Fibroblast of skin of right quadriceps (primary cell): Measurements from ENCODE around the gene PCDHGC3.

Experiments
- DNase-seq: peaks from one replicate; pipeline ENCODE4 v3.0.0-alpha.2; 2013

Gene PCDHGC3

DNA sequence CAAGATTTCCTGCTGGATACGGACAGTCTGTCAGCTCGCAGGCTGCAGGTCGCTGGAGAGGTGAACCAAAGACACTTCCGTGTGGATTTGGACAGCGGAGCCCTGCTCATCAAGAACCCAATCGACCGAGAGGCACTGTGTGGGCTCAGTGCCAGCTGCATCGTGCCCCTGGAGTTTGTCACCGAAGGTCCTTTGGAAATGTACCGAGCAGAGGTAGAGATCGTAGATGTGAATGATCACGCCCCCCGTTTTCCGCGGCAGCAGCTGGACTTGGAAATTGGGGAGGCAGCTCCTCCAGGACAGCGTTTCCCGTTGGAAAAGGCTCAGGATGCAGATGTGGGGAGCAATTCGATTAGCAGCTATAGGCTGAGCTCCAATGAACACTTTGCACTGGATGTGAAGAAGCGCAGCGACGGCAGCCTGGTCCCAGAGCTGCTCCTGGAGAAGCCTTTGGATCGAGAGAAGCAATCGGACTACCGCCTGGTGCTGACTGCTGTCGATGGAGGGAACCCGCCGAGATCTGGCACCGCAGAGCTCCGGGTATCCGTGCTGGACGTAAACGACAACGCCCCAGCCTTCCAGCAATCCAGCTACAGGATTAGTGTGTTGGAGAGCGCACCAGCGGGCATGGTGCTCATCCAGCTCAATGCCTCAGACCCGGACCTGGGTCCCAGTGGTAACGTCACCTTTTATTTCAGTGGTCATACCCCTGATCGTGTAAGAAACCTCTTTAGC, 9.7 kb downstream of the PCDHGC3 start:
- DNase-seq = no peak

DNA sequence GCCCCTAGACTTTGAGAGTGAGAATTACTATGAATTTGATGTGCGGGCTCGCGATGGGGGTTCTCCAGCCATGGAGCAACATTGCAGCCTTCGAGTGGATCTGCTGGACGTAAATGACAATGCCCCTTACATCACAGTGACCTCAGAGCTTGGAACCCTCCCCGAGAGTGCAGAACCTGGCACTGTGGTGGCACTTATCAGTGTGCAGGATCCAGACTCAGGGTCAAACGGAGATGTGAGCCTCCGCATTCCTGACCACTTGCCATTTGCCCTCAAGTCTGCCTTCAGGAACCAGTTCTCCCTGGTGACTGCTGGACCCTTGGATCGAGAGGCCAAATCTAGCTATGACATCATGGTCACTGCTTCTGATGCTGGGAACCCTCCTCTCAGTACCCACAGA, 10.3 kb downstream of the PCDHGC3 start:
- no peak for DNase-seq

DNA sequence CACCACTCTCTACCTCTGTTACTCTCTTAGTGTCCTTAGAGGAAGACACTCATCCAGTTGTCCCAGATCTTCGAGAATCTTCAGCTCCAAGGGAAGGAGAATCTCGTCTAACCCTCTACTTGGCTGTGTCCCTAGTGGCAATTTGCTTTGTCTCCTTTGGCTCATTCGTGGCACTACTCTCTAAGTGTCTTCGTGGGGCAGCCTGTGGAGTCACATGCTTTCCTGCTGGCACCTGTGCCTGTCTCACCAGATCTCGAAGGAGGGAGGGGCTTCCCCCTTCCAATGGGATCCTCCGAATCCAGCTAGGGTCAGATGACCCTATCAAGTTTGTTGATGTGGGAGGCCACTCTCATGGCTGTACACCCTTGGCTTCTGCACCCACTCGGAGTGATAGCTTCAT, 11.4 kb downstream of the PCDHGC3 start:
- DNase-seq = no peak

DNA sequence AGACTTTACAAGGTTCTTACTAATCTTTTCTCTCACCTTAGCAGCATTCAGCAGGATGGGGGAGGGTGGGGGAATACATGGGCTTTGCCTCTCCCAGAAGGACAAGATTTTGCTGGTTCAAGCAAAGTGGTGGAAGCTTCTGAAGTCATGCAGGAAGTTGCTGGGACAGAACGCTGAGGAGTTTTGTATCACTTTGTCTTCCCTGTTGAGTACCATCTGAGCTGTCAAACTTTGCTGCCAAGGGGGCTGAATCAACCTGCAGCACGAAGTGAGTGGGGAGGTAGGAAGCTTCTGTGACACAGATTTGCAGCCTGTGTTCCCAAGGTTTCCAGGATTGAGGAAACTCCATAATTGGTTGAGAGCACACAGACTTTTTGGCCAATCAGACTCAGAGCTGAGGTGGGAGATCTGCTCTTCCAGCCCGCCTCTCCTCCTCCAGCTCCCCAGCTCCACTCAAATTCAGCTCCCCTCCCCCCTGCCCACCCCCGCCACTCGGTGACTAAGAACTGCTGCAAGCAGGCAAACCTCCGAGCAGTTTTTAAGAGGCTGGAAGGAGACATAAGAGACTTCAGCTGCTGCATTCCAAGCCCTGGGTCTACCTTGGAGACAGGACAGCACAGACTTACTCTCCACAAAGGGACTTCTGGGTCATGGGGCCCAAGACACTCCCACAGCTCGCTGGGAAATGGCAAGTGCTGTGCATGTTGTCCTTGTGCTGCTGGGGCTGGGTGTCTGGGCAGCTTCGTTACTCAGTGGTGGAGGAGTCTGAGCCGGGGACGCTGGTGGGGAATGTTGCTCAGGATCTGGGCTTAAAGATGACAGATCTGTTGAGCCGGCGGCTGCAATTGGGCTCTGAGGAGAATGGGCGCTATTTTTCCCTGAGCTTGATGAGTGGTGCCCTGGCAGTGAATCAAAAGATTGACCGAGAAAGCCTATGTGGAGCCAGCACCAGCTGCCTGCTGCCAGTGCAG, 13.1 kb downstream of the PCDHGC3 start, which contains the start of gene PCDHGC5:
Gene PCDHGC5, plus strand, starts transcription at position 491 of the 971 bp plus-strand sequence. Its CDS starts 160 bp downstream, at position 651.
- DNase-seq = peak; percentile 89

DNA sequence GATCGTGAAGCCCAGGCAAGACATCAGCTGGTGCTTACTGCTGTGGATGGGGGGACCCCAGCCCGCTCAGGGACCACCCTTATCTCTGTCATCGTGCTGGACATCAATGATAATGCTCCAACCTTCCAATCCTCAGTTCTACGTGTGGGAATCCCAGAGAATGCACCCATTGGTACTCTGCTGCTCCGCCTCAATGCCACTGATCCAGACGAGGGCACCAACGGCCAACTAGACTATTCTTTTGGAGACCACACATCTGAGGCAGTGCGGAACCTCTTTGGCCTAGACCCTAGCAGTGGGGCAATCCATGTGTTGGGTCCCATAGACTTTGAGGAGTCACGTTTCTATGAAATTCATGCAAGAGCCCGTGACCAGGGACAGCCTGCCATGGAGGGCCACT, 14.1 kb downstream of the PCDHGC3 start:
- no peak for DNase-seq

DNA sequence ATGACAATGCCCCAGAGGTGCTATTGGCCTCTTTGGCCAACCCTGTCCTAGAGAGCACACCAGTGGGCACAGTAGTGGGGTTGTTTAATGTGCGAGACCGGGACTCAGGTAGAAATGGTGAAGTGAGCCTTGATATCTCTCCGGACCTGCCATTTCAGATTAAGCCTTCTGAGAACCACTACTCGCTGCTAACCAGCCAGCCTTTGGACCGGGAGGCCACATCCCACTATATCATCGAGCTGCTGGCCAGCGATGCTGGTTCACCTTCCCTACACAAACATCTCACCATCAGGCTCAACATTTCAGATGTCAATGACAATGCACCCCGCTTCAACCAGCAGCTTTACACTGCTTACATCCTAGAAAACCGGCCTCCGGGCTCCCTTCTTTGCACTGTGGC, 14.5 kb downstream of the PCDHGC3 start:
- DNase-seq = no peak

DNA sequence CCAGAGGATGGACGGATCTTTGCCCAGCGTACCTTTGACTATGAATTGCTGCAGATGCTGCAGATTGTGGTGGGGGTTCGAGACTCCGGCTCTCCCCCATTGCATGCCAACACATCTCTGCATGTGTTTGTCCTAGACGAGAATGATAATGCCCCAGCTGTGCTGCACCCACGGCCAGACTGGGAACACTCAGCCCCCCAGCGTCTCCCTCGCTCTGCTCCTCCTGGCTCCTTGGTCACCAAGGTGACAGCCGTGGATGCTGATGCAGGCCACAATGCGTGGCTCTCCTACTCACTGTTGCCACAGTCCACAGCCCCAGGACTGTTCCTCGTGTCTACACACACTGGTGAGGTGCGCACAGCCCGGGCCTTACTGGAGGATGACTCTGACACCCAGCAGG, 15.0 kb downstream of the PCDHGC3 start:
- no peak for DNase-seq

DNA sequence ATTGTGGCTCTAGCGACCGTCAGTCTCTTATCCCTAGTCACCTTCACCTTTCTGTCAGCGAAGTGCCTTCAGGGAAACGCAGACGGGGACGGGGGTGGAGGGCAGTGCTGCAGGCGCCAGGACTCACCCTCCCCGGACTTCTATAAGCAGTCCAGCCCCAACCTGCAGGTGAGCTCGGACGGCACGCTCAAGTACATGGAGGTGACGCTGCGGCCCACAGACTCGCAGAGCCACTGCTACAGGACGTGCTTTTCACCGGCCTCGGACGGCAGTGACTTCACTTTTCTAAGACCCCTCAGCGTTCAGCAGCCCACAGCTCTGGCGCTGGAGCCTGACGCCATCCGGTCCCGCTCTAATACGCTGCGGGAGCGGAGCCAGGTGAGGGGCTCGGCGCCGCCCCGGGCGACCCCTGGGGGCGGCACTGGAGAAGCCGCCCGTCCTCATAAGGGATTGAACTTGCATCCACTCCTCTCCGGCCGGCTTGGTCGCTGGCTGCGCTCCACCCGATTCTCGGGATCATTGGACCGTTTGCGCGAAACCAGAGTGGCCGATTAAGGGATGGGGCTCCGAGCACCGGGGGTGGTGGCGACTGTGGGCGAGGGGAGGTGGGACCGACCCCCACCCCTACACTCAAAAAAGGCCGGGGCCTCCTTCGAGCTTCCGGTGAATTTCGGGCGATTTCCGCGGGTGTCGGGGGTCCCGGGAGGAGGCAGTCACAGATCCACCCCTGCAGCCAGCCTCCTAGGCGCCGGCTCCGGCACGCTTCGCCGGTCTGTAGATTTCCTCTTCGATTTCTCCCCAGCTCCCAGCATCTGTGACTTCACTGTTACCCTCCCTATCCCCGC, 15.8 kb downstream of the PCDHGC3 start:
- DNase-seq = no peak

DNA sequence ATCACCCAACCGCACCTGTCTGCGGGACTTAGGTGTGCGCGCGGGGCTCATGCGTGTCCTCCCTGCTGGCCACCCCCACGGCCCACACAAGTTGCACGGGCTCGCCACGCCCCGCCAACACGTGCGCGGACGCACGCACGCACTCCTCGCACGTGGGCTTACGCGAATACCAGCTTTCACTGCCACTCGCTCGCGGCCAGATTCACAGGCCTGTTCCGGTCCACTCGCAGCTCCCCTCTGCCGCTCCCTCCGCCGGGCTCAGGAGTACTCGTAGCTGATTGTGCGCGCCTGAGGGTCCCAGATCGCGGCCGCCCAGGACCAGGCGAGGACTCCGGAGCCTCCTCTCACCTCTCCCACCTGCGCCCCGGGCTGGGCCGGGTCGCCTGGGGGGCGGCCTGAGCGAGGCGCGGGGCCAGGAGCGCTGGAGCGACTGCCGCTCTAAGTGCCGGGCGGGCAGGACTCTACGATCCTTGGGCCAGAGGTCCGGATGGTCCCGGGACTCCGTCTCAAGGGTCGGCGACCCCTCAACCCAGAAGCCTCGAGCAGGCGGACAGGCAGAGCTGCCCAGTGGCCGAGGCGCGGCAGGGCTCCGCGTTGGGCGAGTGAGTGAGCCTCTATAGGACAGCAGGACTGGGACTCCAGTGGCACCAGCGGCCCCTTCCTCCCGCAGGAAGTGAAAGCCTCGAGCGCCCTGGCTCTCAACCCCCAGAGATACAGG, 16.6 kb downstream of the PCDHGC3 start:
- DNase-seq = no peak

DNA sequence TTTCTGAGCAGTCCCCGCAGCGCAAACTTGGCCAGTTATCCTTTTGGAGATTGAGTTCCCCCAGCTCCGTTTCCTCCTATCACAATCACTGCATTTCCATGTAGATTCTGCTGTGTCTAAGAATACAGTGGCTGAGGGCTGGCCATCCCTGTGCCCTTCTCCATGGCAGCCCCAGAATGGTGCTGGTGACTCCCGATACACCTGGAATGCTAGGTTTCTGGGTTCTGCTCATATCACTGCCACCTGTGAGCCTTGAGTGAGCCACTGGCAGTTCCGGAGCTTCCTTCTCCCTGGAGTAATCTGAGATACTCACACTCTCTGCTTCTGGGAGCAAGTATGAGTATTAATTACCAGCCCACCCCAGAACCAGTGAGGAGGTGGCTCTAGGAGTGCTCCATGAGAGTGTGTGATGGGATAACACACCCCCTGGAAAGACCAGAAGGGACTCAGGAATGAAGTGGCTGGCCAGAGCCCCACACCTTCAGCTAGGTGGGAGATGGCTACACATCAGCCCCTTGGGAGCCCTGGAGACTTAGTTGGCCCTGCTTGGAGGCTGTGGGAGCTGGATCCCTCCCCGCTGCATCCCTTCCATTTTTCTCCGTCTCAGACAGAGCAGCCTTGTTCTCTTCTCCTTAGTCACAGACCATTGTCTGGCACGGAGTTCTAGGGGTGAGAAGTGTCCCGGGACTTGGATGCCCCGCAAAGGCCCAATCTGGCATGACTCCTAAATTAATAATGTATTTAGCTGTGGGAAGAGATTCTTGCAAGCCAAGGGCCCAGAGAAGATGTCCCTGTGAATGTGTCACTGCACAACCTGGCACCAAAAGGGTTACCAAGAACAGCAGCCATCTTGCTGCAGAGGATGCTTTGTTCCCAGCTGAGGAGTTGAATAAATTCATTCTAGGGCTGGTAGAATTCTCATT, 18.0 kb downstream of the PCDHGC3 start:
- peak; percentile 58 for DNase-seq

DNA sequence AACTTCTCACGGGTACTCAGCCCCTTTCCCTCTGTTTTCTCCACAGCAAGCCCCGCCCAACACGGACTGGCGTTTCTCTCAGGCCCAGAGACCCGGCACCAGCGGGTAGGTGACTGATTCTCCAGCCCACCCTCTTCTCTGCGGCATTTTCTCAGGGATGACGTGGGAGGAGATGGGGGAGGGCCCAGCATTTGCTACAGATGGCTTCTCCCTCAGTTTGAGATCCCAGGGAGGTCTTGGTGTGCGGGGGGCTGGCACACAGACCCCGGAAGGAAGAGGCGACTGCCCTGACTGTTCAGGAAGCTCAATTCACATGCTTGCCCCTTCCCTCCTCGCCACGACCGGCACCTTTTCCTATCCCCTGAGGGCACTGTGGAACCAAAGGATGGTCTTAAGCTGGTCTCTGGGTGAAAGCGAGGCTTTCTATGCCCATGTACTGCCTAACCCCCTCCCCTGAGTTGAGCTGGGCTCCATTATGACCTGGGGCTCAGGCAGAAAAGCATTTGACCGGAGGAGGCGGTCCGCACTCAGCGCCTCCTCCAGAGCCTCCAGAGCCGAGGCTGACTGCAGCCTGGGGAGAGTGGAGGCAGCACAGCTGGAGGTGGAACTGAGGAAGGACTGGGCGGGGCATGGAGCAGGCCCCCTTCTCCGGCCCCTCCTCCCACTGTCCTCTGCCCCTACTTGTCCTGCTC, 19.1 kb downstream of the PCDHGC3 start:
- DNase-seq = peak; percentile 70

DNA sequence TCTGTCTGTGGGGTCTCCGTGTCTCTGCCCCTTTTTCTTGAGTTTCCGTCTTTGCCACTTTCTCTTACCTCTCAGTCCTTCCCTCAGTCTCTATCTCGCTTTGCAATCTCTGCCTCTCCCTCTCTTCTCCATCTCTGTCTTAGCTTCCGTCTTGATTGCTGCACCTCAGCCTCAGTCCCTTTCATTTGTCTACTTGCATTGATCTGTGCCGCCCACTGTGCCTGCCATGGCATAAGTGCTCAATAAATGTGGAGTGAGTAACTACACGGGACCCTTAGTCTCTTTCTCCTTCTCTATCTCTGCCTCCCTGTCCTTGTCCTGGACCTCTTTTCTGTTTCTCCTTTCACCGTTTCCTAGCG, 19.7 kb downstream of the PCDHGC3 start:
- DNase-seq = no peak

DNA sequence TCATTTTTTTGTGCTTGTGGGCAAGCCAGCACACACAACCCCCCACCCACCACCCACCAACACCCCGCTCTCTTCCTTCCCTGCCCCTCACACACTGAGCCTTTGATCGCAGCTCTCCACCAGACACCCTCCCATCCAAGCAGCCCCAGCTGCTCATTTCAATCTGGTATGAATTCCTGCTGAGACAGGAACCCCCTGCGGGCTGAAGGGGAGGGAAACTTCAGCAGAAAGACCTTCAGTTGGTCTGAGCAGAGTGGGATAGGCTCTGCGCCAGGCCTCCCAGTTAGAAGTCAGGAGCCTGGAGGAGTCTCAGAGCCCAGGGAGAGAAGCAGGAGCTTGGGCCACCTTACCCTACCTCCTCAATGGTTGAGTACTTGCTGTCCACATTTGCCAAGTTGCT, 20.3 kb downstream of the PCDHGC3 start:
- peak; percentile 89 for DNase-seq

DNA sequence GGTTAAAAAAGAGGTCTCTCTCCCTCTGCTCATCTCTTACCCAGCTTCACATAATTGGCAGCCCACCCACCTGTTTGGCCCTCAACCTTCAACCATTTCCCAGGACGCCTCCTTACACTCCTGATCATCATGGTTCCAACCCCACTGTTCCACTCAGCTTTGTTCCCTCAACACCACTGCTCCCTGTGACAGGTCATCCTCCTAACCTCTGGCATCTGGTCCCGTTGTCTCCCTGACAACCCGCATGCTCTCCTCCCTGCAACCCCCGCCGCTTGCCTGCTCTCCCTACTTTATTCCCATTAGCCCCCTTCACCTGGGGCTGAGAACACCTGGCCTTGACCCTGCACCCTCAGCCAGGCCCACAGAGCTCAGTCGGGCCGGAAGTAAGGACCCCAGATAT, 26.0 kb downstream of the PCDHGC3 start:
- DNase-seq = no peak

DNA sequence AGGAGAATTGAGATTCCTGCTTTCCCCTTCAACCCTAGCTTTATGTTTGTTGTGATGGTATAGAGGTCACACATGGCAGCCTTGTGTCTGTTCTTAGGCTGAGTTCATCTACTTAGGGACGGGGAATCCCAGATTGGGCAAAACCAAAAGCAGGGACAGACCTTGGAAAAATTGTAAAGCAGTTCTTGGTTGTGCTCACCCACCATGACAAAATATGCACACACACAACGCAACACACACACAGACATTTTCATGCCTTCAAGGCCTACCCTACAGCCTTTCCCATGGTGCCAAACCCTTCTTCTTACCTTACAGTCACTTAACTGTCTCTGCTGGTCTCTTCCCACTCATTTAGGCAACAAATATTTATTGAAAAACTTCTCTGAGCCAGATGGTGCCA, 27.9 kb downstream of the PCDHGC3 start:
- no peak for DNase-seq

DNA sequence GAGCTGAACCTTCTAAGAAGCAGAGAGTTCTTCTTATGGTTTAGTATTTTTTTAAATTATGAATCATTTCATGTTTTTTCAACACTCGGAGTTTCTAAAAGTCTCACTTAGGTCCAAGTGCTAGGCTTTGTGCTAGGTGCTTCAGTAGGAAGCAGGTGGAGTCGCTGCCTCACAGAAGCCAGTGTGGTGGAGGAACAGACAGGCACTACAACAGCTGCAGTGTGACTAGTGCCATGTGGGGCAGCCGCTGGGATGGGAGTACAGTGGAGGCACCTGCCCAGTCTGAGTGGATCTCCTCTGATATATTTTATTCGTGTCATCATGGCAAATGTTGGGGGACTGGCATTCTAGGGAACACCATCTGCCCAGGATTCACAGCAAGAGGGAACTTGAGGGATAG, 28.4 kb downstream of the PCDHGC3 start:
- DNase-seq = no peak

DNA sequence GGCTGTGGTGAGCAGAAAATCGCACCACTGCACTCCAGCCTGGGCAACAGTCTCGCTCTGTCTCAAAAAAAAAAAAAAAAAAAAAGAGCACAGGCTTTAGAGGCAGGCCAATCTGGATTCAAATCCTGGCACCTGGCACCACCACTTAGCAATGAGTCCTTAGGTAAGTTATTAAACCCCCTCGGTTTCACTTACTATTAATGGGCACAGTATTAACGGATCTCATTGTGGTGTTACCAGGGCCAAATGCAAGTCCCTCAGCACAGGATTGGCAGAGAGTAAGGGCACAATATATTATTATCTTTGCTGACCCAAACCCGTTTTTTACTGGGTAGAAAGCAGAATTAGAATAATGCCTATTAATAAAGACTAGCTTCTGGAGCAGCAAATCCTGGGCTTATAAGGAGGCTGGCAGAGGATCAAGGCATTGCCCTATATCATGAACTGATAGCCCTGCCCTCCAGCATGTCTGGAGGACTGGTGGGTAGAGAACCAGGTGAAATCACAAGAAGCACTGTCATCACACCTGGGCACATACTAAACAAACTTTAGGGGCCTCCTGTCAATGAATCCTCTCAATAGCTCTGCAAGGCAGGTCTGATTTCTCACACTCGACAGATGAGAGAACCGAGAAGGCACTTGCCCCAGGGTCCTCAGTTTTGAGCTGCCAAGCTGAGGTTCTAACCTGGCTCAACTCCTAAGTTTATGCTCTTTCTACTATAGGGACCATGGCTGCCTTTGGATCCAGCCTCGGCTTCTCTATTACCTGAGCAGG, 30.8 kb downstream of the PCDHGC3 start:
- no peak for DNase-seq

DNA sequence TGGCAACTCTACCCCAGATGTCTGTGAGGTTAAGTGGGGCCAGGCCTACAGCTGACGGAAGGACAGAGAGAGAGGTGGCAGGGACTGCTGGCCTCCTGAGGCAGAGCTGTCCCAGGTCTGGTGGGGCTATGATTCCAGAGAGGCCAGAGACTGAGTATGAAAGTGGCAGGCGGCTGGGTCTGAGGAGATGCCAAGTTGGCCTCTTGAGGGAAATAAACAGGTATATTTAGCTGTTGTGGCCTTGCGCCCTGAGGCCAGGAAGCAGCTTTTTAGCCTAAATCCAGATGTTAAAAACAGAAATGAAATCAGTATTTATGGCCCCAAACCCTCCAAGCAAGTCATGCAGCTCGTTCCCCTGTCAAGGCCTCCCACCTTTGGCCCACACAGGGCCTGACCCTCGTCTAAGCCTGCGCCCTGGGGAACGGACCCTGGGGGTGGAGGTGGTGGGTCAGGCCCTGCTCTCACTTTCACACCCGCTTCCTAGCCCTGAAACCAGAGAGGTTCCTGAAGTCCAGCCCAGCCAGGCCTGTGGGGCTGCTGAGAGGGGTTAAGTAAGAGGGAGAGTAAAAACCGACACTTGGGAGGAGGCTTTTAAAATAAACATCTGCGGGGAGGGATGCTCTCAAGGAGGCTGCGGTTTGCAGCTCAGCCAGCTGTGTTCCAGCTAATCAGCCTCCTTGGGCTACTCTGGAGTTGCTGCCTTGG, 31.8 kb downstream of the PCDHGC3 start:
- peak; percentile 82 for DNase-seq

DNA sequence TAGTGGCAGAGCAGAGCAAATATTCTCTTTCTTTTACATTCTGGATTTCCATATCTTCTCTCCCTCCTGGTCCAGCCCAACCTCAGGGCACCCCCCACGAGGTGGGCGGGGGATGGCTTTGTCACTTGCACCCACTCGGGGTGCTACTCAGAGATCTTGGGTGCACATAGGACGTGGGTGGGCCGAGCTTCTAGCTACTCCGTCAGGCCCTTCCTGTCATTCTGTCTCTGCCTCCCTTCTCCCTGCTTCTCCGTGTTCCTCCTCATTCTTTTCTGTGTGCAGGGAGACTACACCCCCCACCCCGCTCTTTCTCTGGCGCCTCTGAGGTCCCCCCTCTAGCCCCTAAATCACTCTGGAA, 32.7 kb downstream of the PCDHGC3 start:
- no peak for DNase-seq
